K562 (cell line): Measurements from ENCODE around the gene SLC6A9.

Experiments
- CTBP1 ChIP-seq: fragments of 450-650 bp; IDR thresholded peaks from 2 replicates; pipeline ENCODE4 v1.6.1; 2016; ENCODE audit warnings: borderline replicate concordance
- PTTG1 ChIP-seq: fragments of 450-650 bp; IDR thresholded peaks from 2 replicates; pipeline ENCODE4 v1.6.1; 2016; ENCODE audit warnings: low read depth, mild to moderate bottlenecking, missing genetic modification characterization, missing compliant biosample characterization
- YY1 ChIP-seq, 3 experiments: IDR thresholded peaks; 2 replicates each; pipeline ENCODE4 v1.6.1; 2011; ENCODE audit warnings: low read length in 2 of 3, mild to moderate bottlenecking in 2 of 3, moderate library complexity in 2 of 3, borderline replicate concordance in 1 of 3, control low read depth in 1 of 3, low read depth in 1 of 3; ENCODE audit not compliant: insufficient read depth in 3 of 3, insufficient replicate concordance in 2 of 3, control insufficient read depth in 1 of 3, insufficient read length in 1 of 3; ENCODE audit errors: extremely low read depth in 1 of 3

GRCh38 chr1:43994071-43994470 lies 37.2 kb downstream of the SLC6A9 start:
- no peak for TF ChIP-seq CTBP1
- TF ChIP-seq PTTG1 (tag), result no peak
- TF ChIP-seq YY1 (IDR thresholded peaks at IDR 0.05; ENCODE audit: borderline replicate concordance in 1 of 3, control insufficient read depth in 1 of 3, extremely low read depth in 1 of 3, insufficient read depth in 3 of 3, insufficient read length in 1 of 3, insufficient replicate concordance in 2 of 3, low read depth in 1 of 3, low read length in 2 of 3), result no peak
